Lower lobe of right lung (tissue), 2 donors: ENCODE data around the gene ATP11B. TPM values are rescaled to one million over a fixed set of nuclear protein-coding genes. Genes with fewer than 3 reads are reported as not detected.

Experiments used
- ATAC-seq, 2 donors: fragments of 200-7000 bp; cut with Tn5 transposase; one replicate each; pipeline ENCODE4 v1.9.1; 2020 to 2022; ENCODE audit warnings: mild to moderate bottlenecking in 2 of 2, moderate library complexity in 2 of 2
- DNase-seq: peaks from one replicate; pipeline ENCODE4 v3.0.0-alpha.2; 2020
- H3K27ac ChIP-seq: fragments of 200-600 bp; one replicate; pipeline ENCODE4 v1.8.0; 2022
- H3K27me3 ChIP-seq: fragments of 200-600 bp; one replicate; pipeline ENCODE4 v1.8.0; 2022; ENCODE audit warnings: low read depth
- H3K36me3 ChIP-seq: fragments of 200-600 bp; one replicate; pipeline ENCODE4 v1.8.0; 2022; ENCODE audit warnings: mild to moderate bottlenecking
- H3K4me1 ChIP-seq: fragments of 200-600 bp; one replicate; pipeline ENCODE4 v1.8.0; 2022
- H3K4me3 ChIP-seq: fragments of 200-600 bp; one replicate; pipeline ENCODE4 v1.8.0; 2022; ENCODE audit warnings: mild to moderate bottlenecking
- H3K9me3 ChIP-seq: fragments of 200-600 bp; one replicate; pipeline ENCODE4 v1.8.0; 2022
- CTCF ChIP-seq: fragments of 200-600 bp; IDR thresholded peaks from one replicate; pipeline ENCODE4 v1.8.0; 2022; ENCODE audit warnings: antibody characterized with exemption, mild to moderate bottlenecking
- intact Hi-C: fragments of 100-400 bp; cut with DNase I; formaldehyde crosslinking; loops from one replicate; pipeline ENCODE4 v1.11.0; 2022
- total RNA-seq: library from RNA; stranded (reverse); fragmentation: NEBNext Ultra II Directional; extraction: Animal tissue kit (Norgen Biotek cat#: 25700); gene quantifications from one replicate; pipeline ENCODE4 v1.2.1, GENCODE V29; 2021
- donor health status: DM: no; HTN: yes; CAD: no; lungs with severe emphysema.

The ATP11B gene
- total RNA-seq, 1 donor from 2014 or later = 69.1 TPM

DNA sequence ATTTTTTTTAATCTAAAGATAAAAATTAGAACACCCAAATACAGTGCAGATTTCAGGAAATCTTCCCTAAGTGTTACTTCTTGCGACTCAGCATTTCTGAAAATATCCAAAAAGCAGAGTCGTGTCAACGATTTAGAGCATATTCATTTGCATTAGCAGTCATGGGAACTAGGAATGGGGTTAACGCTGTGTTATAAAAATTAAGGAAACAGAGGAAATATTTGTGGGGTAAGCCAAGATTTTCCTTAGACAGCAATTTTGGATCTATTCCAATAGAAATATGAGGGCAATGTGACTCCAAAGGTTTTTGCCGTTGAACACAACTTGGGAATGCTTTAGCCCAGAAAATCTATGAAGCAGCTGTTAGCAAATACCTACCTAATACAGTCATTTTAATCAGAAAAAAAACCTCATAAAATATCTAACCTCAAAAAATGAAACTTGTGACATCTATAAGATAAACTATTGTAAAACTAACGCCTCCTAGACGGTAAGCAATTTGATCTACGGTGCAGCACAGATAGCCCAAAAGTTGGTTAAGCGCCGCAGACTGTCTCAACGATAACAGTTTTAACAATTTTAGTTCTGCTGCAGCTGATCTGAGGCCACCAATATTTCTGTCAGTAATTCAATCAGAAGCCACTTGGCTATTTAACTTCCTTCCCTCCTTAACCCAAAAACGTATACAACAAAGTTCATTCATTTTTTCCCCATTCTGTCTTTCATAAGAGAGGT is 5.8 kb upstream of the ATP11B start:
- peaks cover 12% of the 10 kb centered on the region for H3K27me3 ChIP-seq
- ATAC-seq (no peak), DNase-seq (no peak)
- H3K9me3 ChIP-seq = no peaks in the 10 kb centered on the region
- H3K27ac ChIP-seq = no peak overlapping the region
- H3K4me3 ChIP-seq = no peak overlapping the region
- no peaks in the 10 kb centered on the region for H3K36me3 ChIP-seq
- peaks cover 9% of the 10 kb centered on the region for H3K4me1 ChIP-seq
- intact Hi-C loops = no loop called here
- TF ChIP-seq CTCF = no peak

DNA sequence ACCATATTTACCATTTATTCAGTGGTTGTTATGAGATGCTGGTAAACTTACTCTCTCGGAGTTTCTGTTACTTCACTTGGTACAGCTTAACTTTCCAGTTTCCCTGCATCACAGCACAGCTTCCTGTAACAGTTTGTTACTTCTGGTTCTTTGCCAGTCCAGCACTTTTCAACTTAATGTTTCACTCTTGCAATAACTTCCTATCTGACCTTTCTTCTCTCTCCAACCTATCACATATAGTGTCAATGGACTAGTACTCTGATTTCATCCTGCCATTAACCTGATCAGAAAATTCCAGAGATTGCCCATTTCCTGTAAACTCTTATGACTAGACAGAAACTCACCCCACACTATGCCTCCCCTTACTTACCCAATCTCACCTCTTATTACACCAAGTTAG is 3.9 kb upstream of the ATP11B start:
- Histone ChIP-seq H3K4me3 (no peak overlapping the region), H3K4me1 (peaks cover 12% of the 10 kb centered on the region), H3K36me3 (no peaks in the 10 kb centered on the region), H3K27ac (no peak overlapping the region), H3K9me3 (no peaks in the 10 kb centered on the region), H3K27me3 (peaks cover 12% of the 10 kb centered on the region)
- intact Hi-C loops = no loop called here
- no peak for ATAC-seq
- no peak for DNase-seq
- no peak for TF ChIP-seq CTCF

DNA sequence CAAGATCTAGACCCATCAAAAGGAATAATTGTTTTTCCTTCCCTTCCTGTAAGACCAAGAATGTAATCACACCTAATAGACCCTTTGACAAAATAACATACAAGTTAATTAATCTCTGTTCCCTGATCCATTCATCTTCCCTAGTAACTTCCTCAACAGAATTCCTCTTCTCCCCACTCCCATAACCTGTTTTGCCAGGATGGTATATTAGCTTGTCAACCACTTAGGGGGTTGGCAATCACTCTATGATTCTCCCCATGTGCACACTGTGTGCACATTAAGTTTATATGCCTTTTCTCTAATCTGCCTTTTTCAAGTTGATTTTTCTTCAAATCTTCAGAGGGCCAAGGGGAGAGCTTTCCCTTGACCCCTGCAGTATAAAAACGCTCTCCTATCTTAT is 2.7 kb upstream of the ATP11B start:
- peaks cover 20% of the 10 kb centered on the region for H3K4me1 ChIP-seq
- no peaks in the 10 kb centered on the region for H3K36me3 ChIP-seq
- H3K27me3 ChIP-seq = peaks cover 12% of the 10 kb centered on the region
- no peak overlapping the region for H3K4me3 ChIP-seq
- intact Hi-C loops = no loop called here
- no peak for TF ChIP-seq CTCF
- ATAC-seq (no peak), DNase-seq (no peak)
- no peaks in the 10 kb centered on the region for H3K9me3 ChIP-seq
- no peak overlapping the region for H3K27ac ChIP-seq

- peak; percentile 61 for DNase-seq
- H3K4me1 ChIP-seq = peaks cover 27% of the 10 kb centered on the region
- intact Hi-C loops = no loop called here
- H3K9me3 ChIP-seq = no peaks in the 10 kb centered on the region
- TF ChIP-seq CTCF = no peak
- H3K27me3 ChIP-seq = no peaks in the 10 kb centered on the region
- H3K27ac ChIP-seq = peak overlapping the region; percentile 95
- peak; percentile 81 to 82 for ATAC-seq
- peak overlapping the region; percentile 78 for H3K4me3 ChIP-seq
- no peaks in the 10 kb centered on the region for H3K36me3 ChIP-seq
These were observed 555 bp downstream of the ATP11B start for GRCh38 chr3:182793663-182794454.

- Histone ChIP-seq H3K4me3 (peak overlapping the region; percentile 78), H3K9me3 (no peaks in the 10 kb centered on the region), H3K4me1 (peaks cover 27% of the 10 kb centered on the region), H3K36me3 (no peaks in the 10 kb centered on the region), H3K27ac (peak overlapping the region; percentile 95), H3K27me3 (no peaks in the 10 kb centered on the region)
- no peak for TF ChIP-seq CTCF
- intact Hi-C loops = no loop called here
- DNase-seq (no peak), ATAC-seq (no peak)
These were observed 1.4 kb downstream of the ATP11B start for GRCh38 chr3:182794455-182795388.
